ENCODE measurements around the gene KLHL22.

The KLHL22 gene

DNA sequence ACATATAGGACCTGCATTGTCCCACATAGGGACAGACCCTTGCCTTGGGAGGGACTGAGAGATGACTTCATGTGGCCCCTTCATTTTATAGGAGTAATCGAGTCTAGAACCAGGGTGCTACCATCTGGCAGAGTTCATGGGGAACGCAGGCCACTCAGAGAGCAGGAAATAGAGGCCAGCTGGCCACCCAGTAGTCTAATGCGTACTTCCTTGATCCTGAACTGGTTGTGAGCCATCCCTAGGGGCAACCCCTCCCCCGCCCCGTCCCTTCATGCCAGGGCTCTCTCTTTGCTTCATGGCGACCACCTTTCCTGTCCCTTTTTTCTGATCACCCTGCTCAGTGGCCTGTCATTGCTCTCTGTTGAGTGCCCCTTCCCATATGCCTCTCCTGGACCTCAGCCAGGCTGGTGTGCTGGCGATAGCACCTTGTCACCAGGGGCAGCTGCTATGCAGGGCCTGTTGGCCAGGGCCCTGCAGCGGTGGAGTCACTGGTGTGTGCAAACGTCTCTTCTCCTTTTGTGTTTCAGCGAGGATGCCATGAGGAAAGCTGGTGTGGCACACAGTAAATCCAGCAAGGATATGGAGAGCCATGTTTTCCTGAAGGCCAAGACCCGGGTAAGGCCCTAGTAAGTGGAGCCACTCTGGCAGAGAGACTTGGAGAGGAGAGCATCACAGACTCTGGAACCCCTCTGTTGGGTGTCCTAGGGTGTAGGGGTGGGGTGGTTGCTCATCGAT lies 41.2 kb upstream of the KLHL22 start:
- no peak for DNase-seq (ENCODE audit: low spot score)
- in situ Hi-C loops (cut with MboI; ENCODE audit: low sequenced_read_pairs, unreplicated experiment) = no loop called here
- TF ChIP-seq, protein P1, sequence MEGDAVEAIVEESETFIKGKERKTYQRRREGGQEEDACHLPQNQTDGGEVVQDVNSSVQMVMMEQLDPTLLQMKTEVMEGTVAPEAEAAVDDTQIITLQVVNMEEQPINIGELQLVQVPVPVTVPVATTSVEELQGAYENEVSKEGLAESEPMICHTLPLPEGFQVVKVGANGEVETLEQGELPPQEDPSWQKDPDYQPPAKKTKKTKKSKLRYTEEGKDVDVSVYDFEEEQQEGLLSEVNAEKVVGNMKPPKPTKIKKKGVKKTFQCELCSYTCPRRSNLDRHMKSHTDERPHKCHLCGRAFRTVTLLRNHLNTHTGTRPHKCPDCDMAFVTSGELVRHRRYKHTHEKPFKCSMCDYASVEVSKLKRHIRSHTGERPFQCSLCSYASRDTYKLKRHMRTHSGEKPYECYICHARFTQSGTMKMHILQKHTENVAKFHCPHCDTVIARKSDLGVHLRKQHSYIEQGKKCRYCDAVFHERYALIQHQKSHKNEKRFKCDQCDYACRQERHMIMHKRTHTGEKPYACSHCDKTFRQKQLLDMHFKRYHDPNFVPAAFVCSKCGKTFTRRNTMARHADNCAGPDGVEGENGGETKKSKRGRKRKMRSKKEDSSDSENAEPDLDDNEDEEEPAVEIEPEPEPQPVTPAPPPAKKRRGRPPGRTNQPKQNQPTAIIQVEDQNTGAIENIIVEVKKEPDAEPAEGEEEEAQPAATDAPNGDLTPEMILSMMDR (IDR thresholded peaks at IDR 0.05; ENCODE audit: borderline replicate concordance, control extremely low read depth, extremely low read depth, insufficient read depth, missing control alignments) = no peak

GRCh38 chr22:20533879-20534265 lies 38.3 kb upstream of the KLHL22 start:
- no peak for DNase-seq (ENCODE audit: low spot score)
- TF ChIP-seq, protein P1 (IDR thresholded peaks at IDR 0.05; ENCODE audit: borderline replicate concordance, control extremely low read depth, extremely low read depth, insufficient read depth, missing control alignments) = no peak
- in situ Hi-C loops (cut with MboI; ENCODE audit: low sequenced_read_pairs, unreplicated experiment) = no loop called here

GRCh38 chr22:20533095-20533878 lies 37.7 kb upstream of the KLHL22 start:
- TF ChIP-seq, protein P1 (IDR thresholded peaks at IDR 0.05; ENCODE audit: borderline replicate concordance, control extremely low read depth, extremely low read depth, insufficient read depth, missing control alignments) = no peak
- DNase-seq (ENCODE audit: low spot score) = no peak
- in situ Hi-C loops (cut with MboI; ENCODE audit: low sequenced_read_pairs, unreplicated experiment) = no loop called here

- no peak for DNase-seq (ENCODE audit: low spot score)
- TF ChIP-seq, protein P1 (IDR thresholded peaks at IDR 0.05; ENCODE audit: borderline replicate concordance, control extremely low read depth, extremely low read depth, insufficient read depth, missing control alignments) = no peak
- in situ Hi-C loops (cut with MboI; ENCODE audit: low sequenced_read_pairs, unreplicated experiment) = no loop called here
These were observed 36.8 kb upstream of the KLHL22 start for GRCh38 chr22:20532256-20532993.

DNA sequence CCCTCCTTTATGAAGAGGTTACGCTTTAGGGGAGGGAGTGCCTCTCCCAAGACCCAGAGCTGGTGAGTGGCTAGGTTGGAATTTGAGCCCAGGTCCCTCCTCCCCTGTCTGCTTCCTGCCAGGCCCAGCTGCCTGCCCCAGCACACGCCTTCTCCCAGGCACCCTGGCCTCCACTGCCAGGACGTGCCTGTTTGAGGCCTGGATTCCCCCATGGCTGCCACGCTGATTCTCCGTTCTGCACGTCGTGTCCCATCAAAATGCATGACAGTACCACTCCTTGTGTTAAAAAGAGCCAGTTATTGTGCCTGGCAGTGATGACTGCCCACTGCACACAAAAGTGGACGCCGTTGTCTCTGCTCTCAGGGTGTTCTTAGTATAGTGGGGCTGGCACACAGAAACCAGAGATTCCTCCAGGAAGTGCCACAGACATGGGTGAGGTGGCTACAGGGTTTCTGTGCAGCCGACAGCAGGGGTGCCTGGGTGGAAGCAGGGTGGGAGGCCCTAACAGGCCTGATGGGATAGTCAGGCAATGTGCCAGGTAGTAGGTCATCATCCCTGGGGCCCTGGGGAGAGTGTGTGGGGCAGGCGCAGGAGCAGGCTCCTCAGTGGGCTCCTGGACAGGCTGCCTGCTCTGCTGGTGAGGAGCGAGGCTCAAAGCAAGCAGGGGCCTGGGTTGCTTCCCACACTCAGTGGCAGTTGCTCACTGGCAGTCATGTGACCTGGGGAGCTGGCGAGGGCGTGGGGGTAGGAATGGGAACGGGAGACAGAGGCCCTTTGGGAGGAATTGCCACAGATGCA lies 36.0 kb upstream of the KLHL22 start:
- TF ChIP-seq, protein P1 (IDR thresholded peaks at IDR 0.05; ENCODE audit: borderline replicate concordance, control extremely low read depth, extremely low read depth, insufficient read depth, missing control alignments) = no peak
- in situ Hi-C loops (cut with MboI; ENCODE audit: low sequenced_read_pairs, unreplicated experiment) = no loop called here
- DNase-seq (ENCODE audit: low spot score) = no peak

GRCh38 chr22:20531154-20531403 lies 35.5 kb upstream of the KLHL22 start:
- in situ Hi-C loops (cut with MboI; ENCODE audit: low sequenced_read_pairs, unreplicated experiment) = no loop called here
- DNase-seq (ENCODE audit: low spot score) = no peak
- TF ChIP-seq, protein P1 (IDR thresholded peaks at IDR 0.05; ENCODE audit: borderline replicate concordance, control extremely low read depth, extremely low read depth, insufficient read depth, missing control alignments) = no peak
